ENCODE data around the gene SETD9. TPM values are rescaled to one million over a fixed set of nuclear protein-coding genes. Genes with fewer than 3 reads are reported as not detected.

Gene SETD9
- total and polyA plus RNA-seq, 2 of the 13 experiments (the other 11 are each of a cell fraction or from before 2014, with no cell fraction given), result 4.8 to 17.8 TPM

DNA sequence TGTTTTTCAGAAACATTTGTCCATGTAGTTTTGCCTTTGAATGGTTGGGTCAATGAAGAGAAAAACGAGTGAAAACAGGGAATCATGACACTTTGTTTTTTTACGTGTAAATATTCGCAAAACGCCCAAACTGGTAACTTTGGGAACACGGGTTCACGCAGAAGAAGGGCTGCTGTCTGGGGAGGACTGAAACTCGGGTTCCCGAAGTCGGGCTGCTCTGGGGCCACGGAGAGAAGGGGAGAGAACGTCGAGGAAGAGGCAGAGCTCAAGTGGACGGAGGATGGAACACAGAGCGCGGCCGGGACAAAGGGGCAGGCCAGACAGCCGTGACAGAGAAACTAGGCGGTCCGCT is 478 bp upstream of the SETD9 start (continued):
- TF ChIP-seq ZBTB3 (CRISPR knock-in tag; IDR thresholded peaks at IDR 0.05; ENCODE audit: borderline replicate concordance, low read depth) (no peak), TEAD2 (CRISPR knock-in tag; IDR thresholded peaks at IDR 0.05) (no peak), ISL2 (CRISPR knock-in tag; IDR thresholded peaks at IDR 0.05) (no peak), ZMAT3 (CRISPR knock-in tag; conservative IDR thresholded peaks at IDR 0.05) (no peak; the same call in 1 of the 2 replicates), GZF1 (CRISPR knock-in tag; IDR thresholded peaks at IDR 0.05) (0 out of 2 replicates have a peak, but pooled peaks have one; percentile 25), MAFF (IDR thresholded peaks at IDR 0.05; ENCODE audit: low read depth, low read length) (no peak), SMARCC2 (IDR thresholded peaks at IDR 0.05) (no peak), ZNF709 (CRISPR knock-in tag; IDR thresholded peaks at IDR 0.05) (no peak), ASH2L (IDR thresholded peaks at IDR 0.05; ENCODE audit: insufficient read length, low read depth, low read length) (peak; percentile 36), HMG20A (CRISPR knock-in tag; IDR thresholded peaks at IDR 0.05; ENCODE audit: borderline replicate concordance) (no peak), KMT2B (CRISPR knock-in tag; IDR thresholded peaks at IDR 0.05) (no peak), SUZ12 (IDR thresholded peaks at IDR 0.05; ENCODE audit: low read depth, low read length) (no peak)
- TF ChIP-seq, protein P1, sequence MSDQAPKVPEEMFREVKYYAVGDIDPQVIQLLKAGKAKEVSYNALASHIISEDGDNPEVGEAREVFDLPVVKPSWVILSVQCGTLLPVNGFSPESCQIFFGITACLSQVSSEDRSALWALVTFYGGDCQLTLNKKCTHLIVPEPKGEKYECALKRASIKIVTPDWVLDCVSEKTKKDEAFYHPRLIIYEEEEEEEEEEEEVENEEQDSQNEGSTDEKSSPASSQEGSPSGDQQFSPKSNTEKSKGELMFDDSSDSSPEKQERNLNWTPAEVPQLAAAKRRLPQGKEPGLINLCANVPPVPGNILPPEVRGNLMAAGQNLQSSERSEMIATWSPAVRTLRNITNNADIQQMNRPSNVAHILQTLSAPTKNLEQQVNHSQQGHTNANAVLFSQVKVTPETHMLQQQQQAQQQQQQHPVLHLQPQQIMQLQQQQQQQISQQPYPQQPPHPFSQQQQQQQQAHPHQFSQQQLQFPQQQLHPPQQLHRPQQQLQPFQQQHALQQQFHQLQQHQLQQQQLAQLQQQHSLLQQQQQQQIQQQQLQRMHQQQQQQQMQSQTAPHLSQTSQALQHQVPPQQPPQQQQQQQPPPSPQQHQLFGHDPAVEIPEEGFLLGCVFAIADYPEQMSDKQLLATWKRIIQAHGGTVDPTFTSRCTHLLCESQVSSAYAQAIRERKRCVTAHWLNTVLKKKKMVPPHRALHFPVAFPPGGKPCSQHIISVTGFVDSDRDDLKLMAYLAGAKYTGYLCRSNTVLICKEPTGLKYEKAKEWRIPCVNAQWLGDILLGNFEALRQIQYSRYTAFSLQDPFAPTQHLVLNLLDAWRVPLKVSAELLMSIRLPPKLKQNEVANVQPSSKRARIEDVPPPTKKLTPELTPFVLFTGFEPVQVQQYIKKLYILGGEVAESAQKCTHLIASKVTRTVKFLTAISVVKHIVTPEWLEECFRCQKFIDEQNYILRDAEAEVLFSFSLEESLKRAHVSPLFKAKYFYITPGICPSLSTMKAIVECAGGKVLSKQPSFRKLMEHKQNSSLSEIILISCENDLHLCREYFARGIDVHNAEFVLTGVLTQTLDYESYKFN (CRISPR knock-in tag; conservative IDR thresholded peaks at IDR 0.05), result no peak
- TF ChIP-seq, protein P2, sequence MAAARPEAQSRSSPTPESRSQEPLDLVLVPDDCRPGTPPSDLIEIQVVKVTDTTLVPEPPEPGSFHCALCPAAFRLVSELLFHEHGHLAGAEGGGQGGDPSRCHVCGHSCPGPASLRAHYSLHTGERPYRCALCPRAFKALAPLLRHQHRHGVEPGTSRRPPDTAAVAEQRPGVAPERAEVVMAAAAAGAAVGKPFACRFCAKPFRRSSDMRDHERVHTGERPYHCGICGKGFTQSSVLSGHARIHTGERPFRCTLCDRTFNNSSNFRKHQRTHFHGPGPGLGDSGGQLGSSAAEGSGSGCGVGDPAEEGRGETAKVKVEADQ (CRISPR knock-in tag; IDR thresholded peaks at IDR 0.05; ENCODE audit: borderline replicate concordance), result no peak
- TF ChIP-seq, protein P3, sequence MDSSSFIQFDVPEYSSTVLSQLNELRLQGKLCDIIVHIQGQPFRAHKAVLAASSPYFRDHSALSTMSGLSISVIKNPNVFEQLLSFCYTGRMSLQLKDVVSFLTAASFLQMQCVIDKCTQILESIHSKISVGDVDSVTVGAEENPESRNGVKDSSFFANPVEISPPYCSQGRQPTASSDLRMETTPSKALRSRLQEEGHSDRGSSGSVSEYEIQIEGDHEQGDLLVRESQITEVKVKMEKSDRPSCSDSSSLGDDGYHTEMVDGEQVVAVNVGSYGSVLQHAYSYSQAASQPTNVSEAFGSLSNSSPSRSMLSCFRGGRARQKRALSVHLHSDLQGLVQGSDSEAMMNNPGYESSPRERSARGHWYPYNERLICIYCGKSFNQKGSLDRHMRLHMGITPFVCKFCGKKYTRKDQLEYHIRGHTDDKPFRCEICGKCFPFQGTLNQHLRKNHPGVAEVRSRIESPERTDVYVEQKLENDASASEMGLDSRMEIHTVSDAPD (CRISPR knock-in tag; IDR thresholded peaks at IDR 0.05), result no peak
- TF ChIP-seq, protein P4, sequence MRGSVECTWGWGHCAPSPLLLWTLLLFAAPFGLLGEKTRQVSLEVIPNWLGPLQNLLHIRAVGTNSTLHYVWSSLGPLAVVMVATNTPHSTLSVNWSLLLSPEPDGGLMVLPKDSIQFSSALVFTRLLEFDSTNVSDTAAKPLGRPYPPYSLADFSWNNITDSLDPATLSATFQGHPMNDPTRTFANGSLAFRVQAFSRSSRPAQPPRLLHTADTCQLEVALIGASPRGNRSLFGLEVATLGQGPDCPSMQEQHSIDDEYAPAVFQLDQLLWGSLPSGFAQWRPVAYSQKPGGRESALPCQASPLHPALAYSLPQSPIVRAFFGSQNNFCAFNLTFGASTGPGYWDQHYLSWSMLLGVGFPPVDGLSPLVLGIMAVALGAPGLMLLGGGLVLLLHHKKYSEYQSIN (CRISPR knock-in tag; IDR thresholded peaks at IDR 0.05; ENCODE audit: borderline replicate concordance), result no peak
- TF ChIP-seq, protein P5, sequence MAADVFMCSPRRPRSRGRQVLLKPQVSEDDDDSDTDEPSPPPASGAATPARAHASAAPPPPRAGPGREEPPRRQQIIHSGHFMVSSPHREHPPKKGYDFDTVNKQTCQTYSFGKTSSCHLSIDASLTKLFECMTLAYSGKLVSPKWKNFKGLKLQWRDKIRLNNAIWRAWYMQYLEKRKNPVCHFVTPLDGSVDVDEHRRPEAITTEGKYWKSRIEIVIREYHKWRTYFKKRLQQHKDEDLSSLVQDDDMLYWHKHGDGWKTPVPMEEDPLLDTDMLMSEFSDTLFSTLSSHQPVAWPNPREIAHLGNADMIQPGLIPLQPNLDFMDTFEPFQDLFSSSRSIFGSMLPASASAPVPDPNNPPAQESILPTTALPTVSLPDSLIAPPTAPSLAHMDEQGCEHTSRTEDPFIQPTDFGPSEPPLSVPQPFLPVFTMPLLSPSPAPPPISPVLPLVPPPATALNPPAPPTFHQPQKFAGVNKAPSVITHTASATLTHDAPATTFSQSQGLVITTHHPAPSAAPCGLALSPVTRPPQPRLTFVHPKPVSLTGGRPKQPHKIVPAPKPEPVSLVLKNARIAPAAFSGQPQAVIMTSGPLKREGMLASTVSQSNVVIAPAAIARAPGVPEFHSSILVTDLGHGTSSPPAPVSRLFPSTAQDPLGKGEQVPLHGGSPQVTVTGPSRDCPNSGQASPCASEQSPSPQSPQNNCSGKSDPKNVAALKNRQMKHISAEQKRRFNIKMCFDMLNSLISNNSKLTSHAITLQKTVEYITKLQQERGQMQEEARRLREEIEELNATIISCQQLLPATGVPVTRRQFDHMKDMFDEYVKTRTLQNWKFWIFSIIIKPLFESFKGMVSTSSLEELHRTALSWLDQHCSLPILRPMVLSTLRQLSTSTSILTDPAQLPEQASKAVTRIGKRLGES (CRISPR knock-in tag; IDR thresholded peaks at IDR 0.05; ENCODE audit: borderline replicate concordance), result no peak
- TF ChIP-seq, protein P6, sequence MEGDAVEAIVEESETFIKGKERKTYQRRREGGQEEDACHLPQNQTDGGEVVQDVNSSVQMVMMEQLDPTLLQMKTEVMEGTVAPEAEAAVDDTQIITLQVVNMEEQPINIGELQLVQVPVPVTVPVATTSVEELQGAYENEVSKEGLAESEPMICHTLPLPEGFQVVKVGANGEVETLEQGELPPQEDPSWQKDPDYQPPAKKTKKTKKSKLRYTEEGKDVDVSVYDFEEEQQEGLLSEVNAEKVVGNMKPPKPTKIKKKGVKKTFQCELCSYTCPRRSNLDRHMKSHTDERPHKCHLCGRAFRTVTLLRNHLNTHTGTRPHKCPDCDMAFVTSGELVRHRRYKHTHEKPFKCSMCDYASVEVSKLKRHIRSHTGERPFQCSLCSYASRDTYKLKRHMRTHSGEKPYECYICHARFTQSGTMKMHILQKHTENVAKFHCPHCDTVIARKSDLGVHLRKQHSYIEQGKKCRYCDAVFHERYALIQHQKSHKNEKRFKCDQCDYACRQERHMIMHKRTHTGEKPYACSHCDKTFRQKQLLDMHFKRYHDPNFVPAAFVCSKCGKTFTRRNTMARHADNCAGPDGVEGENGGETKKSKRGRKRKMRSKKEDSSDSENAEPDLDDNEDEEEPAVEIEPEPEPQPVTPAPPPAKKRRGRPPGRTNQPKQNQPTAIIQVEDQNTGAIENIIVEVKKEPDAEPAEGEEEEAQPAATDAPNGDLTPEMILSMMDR (CRISPR knock-in tag; IDR thresholded peaks at IDR 0.05), result no peak

All from HepG2 (cell line).